ENCODE measurements around the gene LIAS. TPM values are rescaled to one million over a fixed set of nuclear protein-coding genes. Genes with fewer than 3 reads are reported as not detected.

LIAS gene
- total and polyA plus RNA-seq, 10 of the 15 experiments (the other 5 are each of a cell fraction or from before 2014, with no cell fraction given), result 17.9 to 32.3 (median 26.4) TPM

GRCh38 chr4:39469429-39470077 is 10.7 kb downstream of the LIAS start:
- Histone ChIP-seq H3K4me3 (no peak overlapping the region), H3K4me2 (ENCODE audit: control insufficient read depth, insufficient read depth) (peak overlapping the region; percentile 85), H3K27ac (ENCODE audit: control insufficient read depth, insufficient read depth) (peak overlapping the region; percentile 75; the same call in 1 of the 2 replicates), H3K36me3 (ENCODE audit: control insufficient read depth in 2 of 2, insufficient read depth in 2 of 2, low read length in 1 of 2) (peaks cover 2 to 17% of the 10 kb centered on the region in 2 experiments; a peak in 3 of 4 replicates), H3K79me2 (ENCODE audit: control insufficient read depth, insufficient read depth, low read length) (no peaks in the 10 kb centered on the region; the same call in 1 of the 2 replicates), H3K9ac (ENCODE audit: control insufficient read depth, insufficient read depth, low read length) (peak overlapping the region; percentile 59), H2AFZ (ENCODE audit: control insufficient read depth, low read depth, low read length) (peak overlapping the region; percentile 81), H3K9me3 (replicated peaks; ENCODE audit: control insufficient read depth, insufficient read depth, low read length) (no peaks in the 10 kb centered on the region), H4K20me1 (ENCODE audit: control insufficient read depth, insufficient read depth) (no peaks in the 10 kb centered on the region), H3K4me1 (ENCODE audit: control insufficient read depth, insufficient read depth, low read length) (peaks cover 7% of the 10 kb centered on the region), H3K27me3 (replicated peaks in 1 of 2; ENCODE audit: control insufficient read depth in 2 of 2, insufficient read depth in 2 of 2, low read length in 1 of 2) (no peaks in the 10 kb centered on the region)
- ChIA-PET RAD21 (ENCODE audit: unreplicated experiment) (interaction anchor here (0.6 to 2.2 kb wide), 38 partner anchors 9 to 567 kb away, joined by 3 to 25 read pairs (median 4); partner anchors contain the start of genes LIAS, RPL9, SMIM14 and UBE2K), CTCF (interaction anchor here (0.5 to 2.5 kb wide), 55 partner anchors 8 to 1265 kb away, joined by 3 to 29 read pairs (median 4); partner anchors contain the start of genes LIAS, PDS5A, RPL9 and UGDH), SMC1A (ENCODE audit: uncharacterized antibody, unreplicated experiment) (interaction anchor here (0.5 to 2.5 kb wide), 50 partner anchors 9 to 978 kb away, joined by 3 to 45 read pairs (median 4); partner anchors contain the start of genes LIAS, RPL9 and UGDH), POLR2A (interaction anchor here (0.6 to 1.2 kb wide), 8 partner anchors 10 to 590 kb away, joined by 3 to 5 read pairs (median 4); no protein-coding TSS in a partner anchor)
- WGBS (ENCODE audit: insufficient coverage, insufficient replicate concordance, low lambda C conversion rate, missing lambda C conversion rate), result 63% methylated on average over 4 of the region's 4 CpGs
- peak; percentile 95 for ATAC-seq
- FAIRE-seq, result peak; percentile 100
- peak; percentile 48 for DNase-seq (ENCODE audit: low read depth, low spot score)
- BruUV-seq (replicated peaks), result no TSS peak
- intact Hi-C loops (cut with micrococcal nuclease; ENCODE audit: unreplicated experiment), result loop anchor here (1.0 to 10.0 kb wide), 5 partner anchors 168 to 507 kb away; partner anchors contain the start of genes PDS5A and SMIM14
- in situ Hi-C loops (cut with MboI), result no loop called here
- no peak for TF ChIP-seq TCF12 (IDR thresholded peaks at IDR 0.05; ENCODE audit: low read depth, low read length)
- peak; percentile 13; the same call in 1 of the 2 replicates for TF ChIP-seq YY1 (IDR thresholded peaks at IDR 0.05; ENCODE audit: low read depth, low read length)
- no peak for TF ChIP-seq STAT3 (IDR thresholded peaks at IDR 0.05; ENCODE audit: low read depth, low read length)
- peak; percentile 36; the same call in 1 of the 2 replicates for TF ChIP-seq PML (IDR thresholded peaks at IDR 0.05; ENCODE audit: low read length)
- peak; percentile 90 for TF ChIP-seq ZNF384 (IDR thresholded peaks at IDR 0.05; ENCODE audit: borderline replicate concordance, low read depth, low read length)
- 0 out of 2 replicates have a peak, but pooled peaks have one; percentile 32 for TF ChIP-seq LARP7 (IDR thresholded peaks at IDR 0.05)
- TF ChIP-seq PBX3 (IDR thresholded peaks at IDR 0.05; ENCODE audit: insufficient replicate concordance, low read depth, low read length), result no peak
- TF ChIP-seq ZNF24 (IDR thresholded peaks at IDR 0.05), result peak; percentile 48; the same call in 1 of the 2 replicates
- TF ChIP-seq RELB (IDR thresholded peaks at IDR 0.05; ENCODE audit: low read depth), result peak; percentile 35; the same call in 1 of the 2 replicates
- TF ChIP-seq POU2F2 (IDR thresholded peaks at IDR 0.05; ENCODE audit: borderline replicate concordance, low read depth, low read length), result no peak
- peak; percentile 90 for TF ChIP-seq SMC3 (IDR thresholded peaks at IDR 0.05; ENCODE audit: borderline replicate concordance, low read length)
- peak; percentile 61 to 79 (median 79); a peak in 4 of 6 replicates for TF ChIP-seq CTCF (IDR thresholded peaks at IDR 0.05 in 2 of 3, conservative IDR thresholded peaks at IDR 0.05 in 1 of 3; ENCODE audit: control insufficient read depth in 2 of 3, extremely low read depth in 1 of 3, insufficient read depth in 1 of 3, low read depth in 3 of 3, low read length in 3 of 3)
- peak; percentile 33; the same call in 1 of the 2 replicates for TF ChIP-seq RAD51 (IDR thresholded peaks at IDR 0.05)
- peak; percentile 71; the same call in 1 of the 2 replicates for TF ChIP-seq NBN (IDR thresholded peaks at IDR 0.05)
- TF ChIP-seq RAD21 (IDR thresholded peaks at IDR 0.05; ENCODE audit: insufficient read depth, low read depth, low read length), result peak; percentile 90
- 0 out of 2 replicates have a peak, but pooled peaks have one; percentile 5 for TF ChIP-seq TBL1XR1 (IDR thresholded peaks at IDR 0.05; ENCODE audit: low read depth, low read length)
- TF ChIP-seq CBX5 (IDR thresholded peaks at IDR 0.05; ENCODE audit: low read depth), result no peak
- no peak for TF ChIP-seq CREM (IDR thresholded peaks at IDR 0.05; ENCODE audit: low read depth)

Data from GM12878 (cell line).